GM21360 (cell line): ENCODE data around the gene SPATA31C2.
"Not testable (repeated sequence)": the region's sequence is repeated elsewhere in the genome, so short reads cannot be mapped to it uniquely, and the experiment has no call there.

Source experiments
- ATAC-seq: cut with Tn5 transposase; IDR thresholded peaks from one replicate; pipeline ENCODE4 v1.9.1; 2021; ENCODE audit warnings: mild to moderate bottlenecking, moderate library complexity; ENCODE audit not compliant: unreplicated experiment

SPATA31C2 gene

GRCh38 chr9:88127700-88128300, 10.5 kb downstream of the SPATA31C2 start:
- ATAC-seq: not testable (repeated sequence)

GRCh38 chr9:88123413-88123812, 14.9 kb downstream of the SPATA31C2 start:
- ATAC-seq: not testable (repeated sequence)

GRCh38 chr9:88118121-88118520, 20.2 kb downstream of the SPATA31C2 start:
- ATAC-seq: not testable (repeated sequence)

GRCh38 chr9:88114968-88115612, 23.2 kb downstream of the SPATA31C2 start:
- ATAC-seq: not testable (repeated sequence)

- not testable (repeated sequence) for ATAC-seq
Measured at GRCh38 chr9:88114283-88114967, 23.9 kb downstream of the SPATA31C2 start.

GRCh38 chr9:88113156-88114130, 24.8 kb downstream of the SPATA31C2 start:
- ATAC-seq: not testable (repeated sequence)

GRCh38 chr9:88110026-88110425, 28.2 kb downstream of the SPATA31C2 start:
- ATAC-seq: no peak

GRCh38 chr9:88108779-88109178, 29.5 kb downstream of the SPATA31C2 start:
- ATAC-seq: no peak

GRCh38 chr9:88106492-88106891, 31.8 kb downstream of the SPATA31C2 start:
- ATAC-seq: no peak

- no peak for ATAC-seq
Measured at GRCh38 chr9:88092797-88093331, 45.4 kb downstream of the SPATA31C2 start.

- no peak for ATAC-seq
Measured at GRCh38 chr9:88090151-88090581, 48.1 kb downstream of the SPATA31C2 start.

GRCh38 chr9:88087906-88088305, 50.4 kb downstream of the SPATA31C2 start:
- no peak for ATAC-seq

- no peak for ATAC-seq
Measured at GRCh38 chr9:88085476-88085875, 52.8 kb downstream of the SPATA31C2 start.

- no peak for ATAC-seq
Measured at GRCh38 chr9:88084357-88085183, 53.7 kb downstream of the SPATA31C2 start.
